Hematopoietic multipotent progenitor cell treated with erythropoietin and hydrocortisone succinate and interleukin-3 and kit ligand, for 17 days (in vitro differentiated cells): ENCODE measurements around the gene SNTG2.
"Not testable (repeated sequence)": the region's sequence is repeated elsewhere in the genome, so short reads cannot be mapped to it uniquely, and the experiment has no call there.

ENCODE experiments used
- DNase-seq: peaks from one replicate; pipeline ENCODE4 v3.0.0-alpha.2; 2015; ENCODE audit warnings: low spot score

Gene SNTG2

DNA sequence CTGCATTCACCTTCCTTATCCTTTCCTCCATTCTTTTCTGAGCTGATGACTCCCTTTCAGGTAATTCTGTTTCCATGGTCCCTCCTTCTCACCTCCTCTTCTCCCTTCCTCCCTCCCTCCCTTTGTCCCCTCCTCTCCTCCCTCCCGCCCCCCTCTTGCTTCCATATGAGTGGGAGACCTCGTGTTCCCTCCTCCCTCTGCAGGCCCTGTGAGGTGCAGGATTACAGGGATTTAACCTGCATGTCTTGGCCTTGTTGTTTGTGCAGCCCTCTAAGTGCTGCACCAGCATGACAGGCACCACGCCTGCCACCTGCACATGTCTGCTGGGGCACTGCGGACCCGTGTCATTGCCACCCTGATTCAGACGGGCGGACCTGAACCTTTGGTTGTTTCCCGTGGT, 103.1 kb downstream of the SNTG2 start:
- no peak for DNase-seq

DNA sequence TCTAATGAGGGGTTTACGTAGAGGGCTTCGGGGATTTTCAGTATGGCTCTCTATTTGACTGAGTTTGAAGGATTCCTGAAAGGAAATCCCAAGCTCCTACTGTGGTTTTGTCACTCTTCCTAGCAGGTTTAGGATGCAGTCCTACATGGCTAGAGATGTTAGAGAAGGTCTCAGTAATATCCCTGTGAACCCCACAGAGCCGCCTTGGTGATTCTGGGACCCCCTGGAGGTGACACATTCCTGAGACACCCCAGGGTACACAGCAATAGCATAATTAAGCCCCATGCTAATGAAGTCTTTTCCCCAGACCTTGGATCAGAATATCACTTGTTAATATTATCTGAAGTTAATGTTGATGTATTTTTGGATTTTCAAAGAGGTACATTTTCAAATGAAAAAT, 103.8 kb downstream of the SNTG2 start:
- DNase-seq: no peak

DNA sequence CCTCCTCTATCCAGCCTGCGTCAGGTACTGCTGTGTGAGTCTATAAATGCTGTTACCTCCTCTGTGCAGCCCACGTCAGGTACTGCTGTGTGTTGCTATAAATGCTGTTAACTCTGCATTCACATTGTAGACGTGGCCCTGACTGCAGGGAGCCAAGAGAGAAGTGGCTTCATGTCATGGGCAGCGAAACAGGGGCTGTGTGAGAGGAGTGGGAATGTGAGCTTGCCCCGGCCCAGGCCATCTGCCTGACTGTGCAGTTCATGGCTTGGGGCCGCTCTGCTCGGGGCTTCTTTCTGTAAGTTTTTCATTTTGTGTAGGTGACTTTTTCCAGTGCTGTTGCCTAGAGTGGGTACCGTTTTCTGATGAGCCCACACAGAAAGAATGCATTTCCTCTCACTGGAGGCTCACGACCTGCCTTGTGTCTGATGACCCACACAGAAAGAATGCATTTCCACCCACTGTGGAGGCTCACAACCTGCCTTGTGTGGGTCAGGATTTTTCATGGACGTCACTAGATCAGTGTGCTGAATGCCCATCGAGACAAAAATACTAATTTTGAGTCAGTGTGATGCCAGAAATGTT, 104.5 kb downstream of the SNTG2 start:
- DNase-seq: no peak

DNA sequence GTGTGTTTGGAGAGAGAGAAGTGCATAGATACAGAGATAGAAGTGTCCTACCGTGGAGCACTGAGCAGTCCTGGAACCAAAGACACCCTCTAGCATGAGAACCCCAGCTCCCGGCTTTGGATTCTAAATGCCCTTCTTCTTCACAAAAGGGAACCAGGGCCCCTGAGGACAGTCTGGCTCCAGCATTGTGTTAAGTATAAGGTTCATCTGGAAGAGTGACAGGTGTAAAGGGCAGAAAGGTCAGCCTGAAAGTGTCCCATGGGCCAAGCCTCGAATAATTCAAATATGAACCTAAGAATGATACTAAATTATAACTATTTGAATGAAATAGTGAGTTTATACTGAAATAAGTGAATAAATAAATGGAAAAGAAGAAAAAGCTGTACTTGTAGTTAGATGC, 109.7 kb downstream of the SNTG2 start:
- no peak for DNase-seq

DNA sequence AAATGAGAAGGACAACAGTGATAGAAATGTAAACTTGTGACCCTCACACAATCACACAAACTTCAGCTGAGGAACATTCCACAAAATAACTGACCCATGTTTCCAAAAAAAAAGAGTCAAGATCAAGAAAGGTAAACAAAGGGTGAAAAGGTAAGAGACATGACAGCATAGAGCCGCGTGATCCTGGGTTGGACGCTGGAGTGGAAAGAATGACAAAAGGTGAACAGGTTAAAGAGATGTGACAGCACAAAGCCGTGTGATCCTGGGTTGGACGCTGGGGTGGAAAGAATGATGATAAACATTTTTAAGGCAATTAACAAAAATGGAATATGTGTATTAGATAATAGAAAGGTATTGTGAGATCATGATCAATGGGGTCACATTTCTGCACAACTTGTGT, 110.3 kb downstream of the SNTG2 start:
- no peak for DNase-seq

DNA sequence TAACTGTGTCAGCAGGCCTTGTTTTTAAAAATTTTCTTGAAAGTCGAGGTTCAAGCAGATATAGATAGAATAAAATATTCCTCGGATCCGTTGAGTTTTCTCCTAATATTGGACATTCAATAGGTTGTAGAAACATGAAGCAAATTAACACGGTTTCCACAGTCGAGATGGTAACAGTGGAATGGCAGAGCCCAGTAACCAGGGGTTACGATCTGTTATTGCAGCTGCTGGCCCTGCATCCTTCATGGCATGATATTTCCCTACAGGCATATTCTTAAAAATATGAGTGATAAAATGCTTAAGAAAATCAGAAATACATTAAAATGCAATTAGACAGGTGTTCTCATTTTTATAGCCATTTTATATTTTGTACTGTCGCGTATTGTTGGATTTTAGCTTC, 117.6 kb downstream of the SNTG2 start:
- no peak for DNase-seq

DNA sequence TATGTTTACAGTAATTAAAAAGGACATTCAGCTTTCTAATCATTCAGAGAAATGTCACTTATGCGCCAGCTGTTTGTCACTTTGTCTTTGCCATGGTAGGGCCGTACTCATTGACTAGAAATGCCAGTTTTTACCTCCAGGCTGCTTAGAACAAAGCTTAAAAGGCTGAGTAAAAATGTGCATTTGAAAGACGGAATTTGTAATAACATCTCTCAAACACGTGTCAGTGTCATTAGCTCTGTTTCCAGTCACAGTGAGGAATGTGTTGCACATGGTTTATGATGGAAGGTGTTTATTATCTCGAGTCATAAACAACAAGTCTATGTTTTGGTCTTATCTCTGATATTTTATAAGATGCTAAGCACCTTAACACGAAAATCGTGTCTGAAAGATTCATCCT, 118.2 kb downstream of the SNTG2 start:
- DNase-seq: no peak

DNA sequence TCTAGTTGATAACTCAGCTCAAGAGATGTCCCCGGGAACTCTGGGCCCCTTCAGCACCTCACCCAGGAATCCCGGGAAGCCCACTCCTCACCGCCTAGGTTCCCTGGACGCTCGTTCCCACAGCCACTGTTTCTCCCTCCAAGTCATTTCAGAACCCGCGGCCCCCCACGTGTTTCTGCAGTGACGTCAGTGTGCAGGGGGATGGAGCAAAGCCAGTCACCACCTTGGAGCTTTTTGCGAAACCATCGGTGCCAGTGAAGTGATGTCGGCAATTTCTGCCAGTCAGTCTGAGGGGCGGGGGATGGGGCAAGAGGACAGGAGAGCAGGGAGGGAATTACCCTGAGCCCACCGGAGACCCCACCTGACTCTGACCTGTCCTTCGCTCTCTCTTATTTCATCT, 119.2 kb downstream of the SNTG2 start:
- no peak for DNase-seq

DNA sequence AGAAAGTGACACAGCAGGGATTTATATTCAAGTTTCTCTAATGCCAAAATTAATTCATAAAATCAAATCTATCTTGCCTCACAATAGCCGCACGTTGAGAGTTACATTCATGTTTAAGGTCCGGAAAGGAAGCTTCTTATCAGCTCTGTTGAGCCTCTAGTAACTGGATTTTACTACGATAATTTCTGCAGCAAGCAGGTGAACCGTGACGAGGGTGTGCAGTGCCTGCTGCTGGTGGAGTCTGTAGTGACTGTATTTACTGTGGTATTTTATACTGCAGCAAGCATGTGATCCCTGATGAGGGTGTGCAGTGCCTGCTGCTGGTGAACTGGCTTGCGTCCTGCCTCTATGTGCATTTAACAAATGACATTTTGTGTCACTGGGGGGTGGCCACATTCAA, 120.0 kb downstream of the SNTG2 start:
- no peak for DNase-seq

DNA sequence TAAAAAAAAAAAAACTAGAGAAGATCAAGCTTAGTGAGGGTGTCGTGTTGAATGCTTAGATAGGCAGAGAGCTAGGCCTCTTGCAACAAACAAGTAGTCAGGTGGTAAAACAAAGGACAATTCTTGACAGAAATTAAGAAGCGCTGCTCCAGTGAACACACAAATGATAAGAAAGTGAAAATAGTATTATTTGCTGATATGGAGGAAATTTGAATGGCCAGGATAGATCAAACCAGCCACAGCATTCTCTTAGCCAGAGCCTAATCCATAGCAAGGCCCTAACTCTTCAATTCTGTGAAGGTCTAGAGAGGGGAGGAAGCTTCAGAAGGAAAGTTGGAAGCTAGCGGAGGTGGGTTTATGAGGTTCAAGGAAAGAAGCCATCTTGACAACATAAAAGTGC, 121.0 kb downstream of the SNTG2 start:
- no peak for DNase-seq

DNA sequence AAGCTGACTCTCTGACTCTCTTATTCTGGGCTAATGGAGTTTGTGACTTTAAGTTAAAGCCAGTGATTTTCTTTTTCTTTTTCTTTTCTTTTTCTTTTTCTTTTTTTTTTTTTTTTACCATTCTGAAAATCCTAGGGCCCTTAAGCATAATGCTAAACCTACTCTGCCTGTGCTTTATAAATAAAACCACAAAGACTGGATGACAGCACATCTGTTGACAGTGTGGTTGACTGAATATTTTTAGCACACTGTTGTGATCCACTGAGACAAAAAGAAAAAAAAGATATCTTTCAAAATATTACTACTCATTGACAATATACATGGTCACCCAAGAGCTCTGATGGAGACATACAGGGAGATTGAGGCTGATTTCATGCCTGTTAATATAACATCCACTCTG, 121.6 kb downstream of the SNTG2 start:
- no peak for DNase-seq

DNA sequence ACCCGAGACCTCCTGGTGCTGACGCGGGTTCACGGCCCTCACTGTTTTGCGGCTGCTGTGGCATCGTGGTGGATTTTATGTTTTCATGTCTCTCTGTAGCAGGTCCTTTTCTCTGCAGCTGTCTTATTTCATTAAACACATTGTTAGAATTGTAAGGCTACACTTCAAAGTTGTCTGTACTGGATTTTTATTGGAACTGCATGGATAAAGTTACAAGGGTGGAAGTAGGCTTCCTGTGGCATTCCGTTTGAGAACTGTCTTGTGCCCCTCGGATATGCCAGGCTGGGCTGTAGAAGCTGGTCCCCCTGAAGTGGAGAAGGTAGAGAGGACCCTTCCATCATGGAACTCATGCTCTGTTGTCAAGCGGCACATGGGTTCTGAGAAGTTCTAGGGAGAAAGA, 127.3 kb downstream of the SNTG2 start:
- DNase-seq: no peak

DNA sequence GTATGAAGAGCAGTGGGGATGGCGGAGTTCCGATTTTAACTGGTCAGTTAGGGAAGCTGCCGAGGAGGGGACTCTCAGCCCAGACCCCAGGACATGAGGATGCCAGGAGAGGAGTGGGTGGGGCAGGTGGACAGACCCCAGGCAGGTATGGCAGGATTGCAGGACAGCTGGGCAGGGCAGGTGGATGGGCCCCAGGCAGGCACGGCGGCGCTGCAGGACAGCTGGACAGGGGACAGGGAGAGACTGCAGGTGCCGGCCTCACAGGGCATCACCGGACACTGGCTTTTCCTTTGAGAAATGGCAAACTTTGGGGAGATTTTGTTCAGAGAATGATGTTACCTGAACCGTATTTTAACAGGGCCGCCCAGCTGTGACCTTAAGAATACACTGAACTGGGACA, 127.7 kb downstream of the SNTG2 start:
- DNase-seq: no peak

DNA sequence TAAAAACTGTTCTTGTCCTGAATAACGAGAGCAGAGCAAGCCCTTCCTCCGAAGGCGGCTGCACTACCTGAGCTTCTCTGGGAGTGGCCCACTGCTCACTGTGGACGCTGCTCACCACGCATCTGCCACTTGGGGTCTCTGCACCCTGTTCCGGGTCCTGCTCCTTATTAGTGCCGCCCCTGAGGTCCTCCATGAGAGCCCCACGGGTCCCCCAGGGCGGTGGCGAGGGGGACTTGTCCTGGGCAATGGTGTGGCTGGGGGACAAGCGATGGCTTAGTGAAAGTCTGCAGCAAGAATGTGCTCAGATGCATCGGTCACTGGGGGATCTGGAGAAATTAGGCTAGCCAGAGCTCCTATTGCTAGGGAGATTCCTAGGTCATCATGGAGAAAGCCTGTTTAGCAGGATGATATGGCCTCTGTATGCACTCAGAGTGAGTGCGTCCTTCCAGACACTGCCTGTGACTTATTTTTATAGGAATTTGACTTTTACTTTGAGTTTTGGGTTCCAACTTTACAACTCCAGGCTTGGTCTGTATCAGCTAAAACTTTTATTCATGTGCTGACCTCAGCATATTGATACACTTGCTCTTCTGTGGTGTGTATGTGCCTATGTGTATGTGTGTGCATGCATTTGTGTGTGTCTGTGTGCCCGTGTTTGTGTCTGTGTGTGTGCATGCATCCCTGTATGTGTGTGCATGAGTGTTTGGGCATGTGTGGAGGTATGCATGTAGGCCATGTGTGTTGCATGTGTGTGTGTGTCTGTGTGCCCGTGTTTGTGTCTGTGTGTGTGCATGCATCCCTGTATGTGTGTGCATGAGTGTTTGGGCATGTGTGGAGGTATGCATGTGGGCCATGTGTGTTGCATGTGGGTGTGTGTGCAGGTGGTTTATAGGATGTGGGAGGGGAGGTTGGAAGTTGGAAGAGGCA, 129.5 kb downstream of the SNTG2 start:
- DNase-seq: no peak

DNA sequence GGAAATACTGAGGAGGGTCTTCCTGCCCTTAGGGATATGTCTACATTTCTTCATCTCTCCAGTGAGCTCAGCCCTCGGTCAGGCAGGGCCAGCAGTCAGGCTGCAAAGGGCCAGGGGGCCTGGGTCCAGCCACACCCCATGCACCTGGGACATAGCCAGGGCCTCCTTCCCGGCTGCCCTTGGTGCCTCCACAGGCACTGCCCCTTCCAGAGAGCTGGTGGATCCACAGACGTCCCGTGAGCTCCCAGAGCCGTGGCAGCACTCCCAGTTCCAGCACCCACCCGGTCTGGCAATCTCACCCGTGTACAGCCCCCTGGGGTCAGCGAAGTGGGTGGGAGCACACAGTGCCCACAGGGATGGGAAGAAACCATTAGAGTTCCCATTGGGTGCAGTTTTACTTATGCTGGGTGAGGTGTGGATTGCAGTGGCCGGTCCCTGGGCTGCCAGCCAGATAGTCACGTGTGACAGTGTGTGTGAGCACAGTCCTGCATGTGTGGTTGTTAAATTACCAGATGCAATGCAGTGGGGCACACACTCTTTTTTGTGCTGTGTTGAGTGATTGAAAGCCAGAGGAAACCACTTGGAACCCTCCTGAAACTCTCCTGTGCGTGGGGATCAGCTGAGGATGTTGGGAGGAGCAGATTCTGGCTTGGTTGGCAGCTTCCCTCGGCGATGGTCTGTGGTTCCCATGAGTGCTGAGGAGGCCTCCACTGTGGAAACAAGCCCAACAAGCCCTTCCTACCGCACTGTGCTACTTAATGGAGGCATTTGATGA, 131.0 kb downstream of the SNTG2 start:
- DNase-seq: no peak

DNA sequence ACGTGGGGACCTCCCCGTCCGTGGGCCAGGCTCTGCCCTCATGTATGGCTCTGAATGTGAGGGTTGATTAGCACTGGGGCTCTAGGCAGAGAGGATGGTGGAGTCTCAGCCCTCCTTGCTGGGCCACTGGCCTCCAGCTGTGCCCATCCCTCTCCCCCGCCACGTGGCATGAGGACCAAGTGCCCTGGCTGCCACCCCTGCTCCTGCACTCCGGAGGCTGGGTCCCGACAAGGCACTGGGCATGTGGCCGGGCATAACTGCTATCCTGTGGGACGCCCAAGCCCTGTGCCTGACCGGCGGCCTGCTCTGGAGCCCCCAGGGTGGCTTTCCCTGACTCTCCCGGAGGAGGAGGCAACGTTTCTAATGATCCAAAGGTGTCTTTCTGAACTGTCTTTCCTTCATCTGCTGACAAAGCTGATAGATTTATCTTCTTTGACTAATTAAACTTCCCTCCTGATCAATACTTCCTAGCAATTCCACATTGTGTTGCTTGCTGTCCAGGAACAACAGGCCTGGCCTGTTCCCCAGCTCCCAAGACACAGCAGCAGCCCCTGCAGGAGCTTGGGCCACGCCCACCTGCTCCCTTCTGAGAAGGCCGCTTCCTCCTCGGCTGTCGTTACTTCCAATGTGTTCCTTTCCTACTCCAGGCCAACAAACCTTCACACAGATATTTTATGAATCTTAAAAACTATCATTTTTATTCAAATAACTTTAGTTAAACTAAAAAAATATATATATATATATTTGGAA, 132.0 kb downstream of the SNTG2 start:
- DNase-seq: no peak

DNA sequence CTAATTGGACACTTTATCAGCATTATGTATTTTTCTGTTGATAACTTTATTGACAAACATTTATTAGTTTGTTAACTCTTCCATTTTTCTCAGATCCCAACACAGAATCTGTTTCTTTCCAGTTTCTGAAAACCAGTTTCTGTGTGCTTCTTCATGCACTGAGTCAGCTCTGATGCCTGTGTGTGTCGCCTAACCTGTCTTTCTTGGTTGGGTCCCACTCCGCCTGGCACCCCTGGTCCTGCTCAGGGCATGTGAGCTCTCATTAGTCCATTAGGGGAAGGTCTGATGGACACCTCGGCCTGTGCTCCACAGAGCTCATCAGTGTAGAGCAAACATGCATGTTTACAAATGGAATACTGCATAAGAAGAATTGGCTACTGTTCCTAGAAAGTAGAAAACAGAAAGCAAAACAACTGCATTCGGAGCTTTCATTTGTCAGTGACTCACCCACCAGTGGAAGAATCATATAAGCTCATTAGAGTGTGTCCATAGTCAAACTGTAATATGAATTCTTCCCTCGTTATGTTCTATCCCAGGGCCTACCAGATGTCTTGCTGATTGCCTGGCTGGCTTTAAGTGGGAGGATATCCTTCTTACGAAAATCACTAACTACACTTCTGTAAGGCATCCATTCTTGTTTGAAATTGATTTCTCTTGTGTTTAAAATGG, 137.7 kb downstream of the SNTG2 start:
- no peak for DNase-seq

DNA sequence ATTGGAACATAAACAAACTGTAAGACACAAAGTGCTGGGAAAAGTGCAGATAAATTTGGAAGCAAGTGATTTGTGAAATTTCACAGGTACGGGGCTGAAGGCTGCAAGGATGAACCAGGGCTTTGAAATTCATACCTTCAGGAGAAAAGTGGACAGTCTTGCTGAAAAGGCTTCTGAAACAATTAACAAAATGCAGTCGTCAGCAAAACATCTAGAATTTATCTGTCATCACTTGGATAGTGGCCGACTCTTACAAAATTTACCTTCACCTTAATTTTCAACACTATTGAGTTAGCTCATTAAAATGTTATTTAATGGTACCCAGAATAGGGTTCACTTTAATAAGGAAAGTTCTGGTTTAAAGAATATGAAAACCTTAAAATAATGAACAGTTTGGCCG, 138.3 kb downstream of the SNTG2 start:
- DNase-seq: no peak

DNA sequence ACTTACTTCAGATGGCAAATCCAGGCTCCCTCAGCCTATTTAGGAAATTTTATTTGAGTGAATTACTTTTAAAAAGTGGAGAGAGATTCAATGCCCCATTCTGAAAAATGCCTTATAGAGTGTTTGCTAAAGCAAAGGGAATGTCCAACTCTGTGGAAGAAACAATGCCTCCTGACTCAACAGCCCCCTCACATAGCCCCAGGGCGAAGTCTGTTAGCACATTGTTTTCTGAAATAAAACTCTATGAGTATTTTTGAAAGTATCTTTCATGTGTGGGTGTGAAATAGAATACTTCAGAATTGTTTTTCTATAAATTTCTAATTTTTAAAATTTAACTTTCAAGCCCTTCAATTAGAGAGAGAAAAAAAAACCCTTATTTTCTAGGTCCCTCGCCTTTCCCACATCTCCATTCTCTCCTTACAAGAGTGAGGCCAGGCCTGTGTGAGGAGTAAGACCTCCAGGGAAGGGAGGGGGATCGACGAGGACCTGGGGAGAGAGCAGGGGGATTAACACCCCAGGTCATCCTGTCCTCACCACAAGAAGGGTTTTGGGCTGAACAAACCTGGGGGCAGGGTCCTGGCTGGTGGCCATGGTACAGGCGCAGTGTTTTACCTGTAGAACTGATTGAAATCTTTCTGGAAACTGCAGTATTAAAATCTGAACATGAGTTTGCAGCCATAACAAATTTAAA, 141.4 kb downstream of the SNTG2 start:
- DNase-seq: no peak

DNA sequence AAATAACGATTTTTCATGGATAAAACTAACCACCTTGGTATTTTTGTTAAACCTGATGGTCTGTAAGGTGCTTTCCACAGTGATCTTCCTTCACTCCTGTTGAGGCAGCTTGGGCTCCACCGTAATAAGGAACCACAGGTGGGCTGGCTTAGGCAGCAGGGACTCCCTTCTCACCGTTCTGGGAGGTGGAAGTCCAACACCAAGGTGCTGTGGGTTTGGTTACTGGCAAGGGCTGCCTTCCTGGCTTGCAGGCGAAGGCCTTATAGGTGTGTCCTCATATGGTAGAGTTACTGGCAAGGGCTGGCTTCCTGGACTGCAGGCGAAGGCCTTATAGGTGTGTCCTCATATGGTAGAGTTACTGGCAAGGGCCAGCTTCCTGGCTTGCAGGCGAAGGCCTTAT, 143.0 kb downstream of the SNTG2 start:
- DNase-seq: not testable (repeated sequence)

DNA sequence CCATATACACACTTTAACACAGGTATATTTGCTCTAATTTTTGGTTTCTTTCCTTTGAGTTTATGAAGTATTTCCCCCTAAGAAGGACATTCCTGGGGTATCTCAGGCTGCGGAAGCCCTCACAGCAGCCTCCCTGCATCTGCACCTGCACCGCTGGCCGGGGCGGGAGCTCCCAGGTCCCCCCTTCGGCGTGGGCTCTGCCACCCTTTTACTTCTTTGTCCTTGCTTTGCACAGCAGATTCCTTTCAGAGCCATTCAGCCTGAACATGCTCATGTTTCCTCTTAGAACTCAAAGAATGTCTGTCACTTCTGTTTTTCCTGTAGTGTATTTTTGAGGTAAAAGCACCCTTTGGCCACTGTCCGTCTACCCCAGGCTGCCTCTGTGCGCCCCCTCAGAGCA, 146.5 kb downstream of the SNTG2 start:
- no peak for DNase-seq
